Nephron progenitor cell (in vitro differentiated cells): ENCODE measurements around the gene NABP1.

Experiments used
- DNase-seq: peaks from one replicate; pipeline ENCODE4 v3.0.0; 2021
- H3K27ac Mint-ChIP-seq: 2 replicates; pipeline ENCODE4 v1.8.0; 2021; ENCODE audit warnings: mild to moderate bottlenecking, moderate library complexity, mixed read lengths
- H3K27me3 Mint-ChIP-seq: 2 replicates; pipeline ENCODE4 v1.8.0; 2021; ENCODE audit warnings: mild to moderate bottlenecking, low read depth, mixed read lengths; ENCODE audit not compliant: poor library complexity
- H3K36me3 Mint-ChIP-seq: 2 replicates; pipeline ENCODE4 v1.8.0; 2021; ENCODE audit warnings: low read depth, mixed read lengths
- H3K4me1 Mint-ChIP-seq: 2 replicates; pipeline ENCODE4 v1.8.0; 2021; ENCODE audit warnings: mixed read lengths
- H3K4me3 Mint-ChIP-seq: 2 replicates; pipeline ENCODE4 v1.8.0; 2021; ENCODE audit warnings: mild to moderate bottlenecking, moderate library complexity, mixed read lengths
- H3K9me3 Mint-ChIP-seq: 2 replicates; pipeline ENCODE4 v1.8.0; 2021; ENCODE audit warnings: mild to moderate bottlenecking, moderate library complexity, mixed read lengths
- CTCF ChIP-seq: fragments of 200-600 bp; sonication (generic); IDR thresholded peaks from 2 replicates; pipeline ENCODE4 v1.5.0; 2021; ENCODE audit warnings: antibody characterized with exemption

The NABP1 gene

DNA sequence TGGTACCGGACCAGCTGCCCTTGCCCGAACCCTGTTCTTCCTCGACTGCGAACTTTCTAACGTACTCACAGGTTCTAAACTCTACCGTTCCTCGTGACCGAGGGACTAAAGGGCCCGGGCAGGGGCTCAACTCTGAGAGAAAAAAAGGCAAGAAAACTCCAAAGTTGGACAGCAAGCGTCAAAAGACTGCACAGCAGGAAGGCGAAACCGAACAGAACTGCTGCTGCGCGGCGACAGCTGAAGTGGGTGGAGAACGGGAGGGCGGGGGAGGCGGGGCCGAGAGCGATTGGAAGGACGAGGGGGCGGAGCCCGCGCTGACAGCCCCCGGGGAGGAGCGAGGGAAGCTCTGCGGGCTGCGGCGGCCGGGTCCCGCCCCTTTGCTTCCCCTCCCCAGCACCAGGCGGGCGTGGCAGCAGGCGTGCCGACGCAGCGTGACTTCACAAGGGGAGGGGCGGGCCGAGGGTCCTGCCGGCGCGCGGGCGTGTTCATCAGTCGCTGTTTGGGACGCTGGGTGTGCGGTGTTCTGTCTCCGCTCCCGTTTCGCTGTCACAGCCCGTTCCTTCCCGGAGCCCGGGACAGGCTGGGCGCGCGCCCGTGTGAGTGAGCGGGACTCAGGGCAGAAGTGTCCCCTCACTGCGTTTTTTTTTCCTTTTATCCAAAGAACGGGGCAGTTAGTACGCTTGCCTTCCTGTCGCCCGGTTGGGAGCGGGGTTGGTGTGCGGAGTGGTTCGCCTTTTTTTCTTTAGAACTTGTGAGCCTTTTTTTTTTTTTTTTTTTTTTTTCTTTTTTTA, at the start of gene NABP1:
Gene NABP1 (plus strand): TSS at position 491 of the 791 bp plus-strand sequence. CDS start 479 bp downstream, outside the sequence.
- H3K27ac Mint-ChIP-seq, result peak within 1 kb of the TSS; percentile 97
- no peaks in the 10 kb centered on the region for H3K27me3 Mint-ChIP-seq
- H3K9me3 Mint-ChIP-seq, result no peaks in the 10 kb centered on the region
- H3K4me3 Mint-ChIP-seq, result peak within 1 kb of the TSS; percentile 95
- TF ChIP-seq CTCF, result no peak
- H3K36me3 Mint-ChIP-seq, result peaks cover 6% of the 10 kb centered on the region
- DNase-seq, result peak; percentile 99
- H3K4me1 Mint-ChIP-seq, result peaks cover 41% of the 10 kb centered on the region

GRCh38 chr2:191629001-191629453, 48.9 kb upstream of the NABP1 start:
- no peak for DNase-seq
- H3K27ac Mint-ChIP-seq, result no peak overlapping the region
- TF ChIP-seq CTCF, result no peak

GRCh38 chr2:191629976-191630712, 47.8 kb upstream of the NABP1 start:
- Mint-ChIP-seq H3K27me3 (peaks cover 4% of the 10 kb centered on the region), H3K36me3 (no peaks in the 10 kb centered on the region), H3K27ac (no peak overlapping the region), H3K4me1 (no peaks in the 10 kb centered on the region), H3K9me3 (no peaks in the 10 kb centered on the region), H3K4me3 (no peak overlapping the region)
- TF ChIP-seq CTCF, result no peak
- no peak for DNase-seq

More at GRCh38 chr2:191629001-191629453, 48.9 kb upstream of the NABP1 start:
- H3K4me1 Mint-ChIP-seq, result no peaks in the 10 kb centered on the region
- H3K4me3 Mint-ChIP-seq, result no peak overlapping the region
- no peaks in the 10 kb centered on the region for H3K36me3 Mint-ChIP-seq
- H3K27me3 Mint-ChIP-seq, result peaks cover 4% of the 10 kb centered on the region
- no peaks in the 10 kb centered on the region for H3K9me3 Mint-ChIP-seq

- Mint-ChIP-seq H3K27me3 (peaks cover 4% of the 10 kb centered on the region), H3K4me3 (no peak overlapping the region), H3K4me1 (no peaks in the 10 kb centered on the region), H3K9me3 (no peaks in the 10 kb centered on the region), H3K27ac (no peak overlapping the region), H3K36me3 (no peaks in the 10 kb centered on the region)
- TF ChIP-seq CTCF, result no peak
- DNase-seq, result no peak
Measured at GRCh38 chr2:191631754-191632153, 46.2 kb upstream of the NABP1 start.

GRCh38 chr2:191632426-191632825, 45.5 kb upstream of the NABP1 start:
- Mint-ChIP-seq H3K4me3 (no peak overlapping the region), H3K9me3 (no peaks in the 10 kb centered on the region), H3K27me3 (peaks cover 4% of the 10 kb centered on the region), H3K4me1 (peaks cover 1% of the 10 kb centered on the region), H3K36me3 (no peaks in the 10 kb centered on the region), H3K27ac (no peak overlapping the region)
- no peak for DNase-seq
- TF ChIP-seq CTCF, result no peak
